IMR-90 (cell line): ENCODE measurements around the gene KRT77. TPM values are rescaled to one million over a fixed set of nuclear protein-coding genes. Genes with fewer than 3 reads are reported as not detected.

Source experiments
- ATAC-seq: fragments of 200-7000 bp; cut with Tn5 transposase; 2 replicates; pipeline ENCODE4 v1.9.1; 2020; ENCODE audit warnings: low read depth, mild to moderate bottlenecking, moderate library complexity
- BruUV-seq: library from RNA; stranded (reverse); fragments of 400-500 nt; replicated peaks from 2 replicates; lab custom pipeline; 2021; lab: Mats Ljungman, UMichigan
- CTCF ChIA-PET: fragments of 300-600 bp; formaldehyde crosslinking; extraction: SDS; loops from one replicate; lab custom pipeline; 2021; ENCODE audit warnings: antibody characterized with exemption; lab: Yijun Ruan, JAX
- POLR2A ChIA-PET: fragments of 300-600 bp; sonication (Branson Sonifier 250); formaldehyde crosslinking; loops from one replicate; lab custom pipeline; 2022; ENCODE audit warnings: antibody characterized with exemption; ENCODE audit not compliant: unreplicated experiment; lab: Charles Lee
- DNase-seq: peaks from one replicate; pipeline ENCODE4 v3.0.0; 2013
- H2AFZ ChIP-seq: replicated peaks from 2 replicates; pipeline ENCODE3; 2013; ENCODE audit warnings: low read length, mild to moderate bottlenecking; ENCODE audit not compliant: poor library complexity
- H2AK5ac ChIP-seq: 2 replicates; pipeline ENCODE4 v1.6.1; 2013; ENCODE audit warnings: low read depth, low read length, inconsistent platforms
- H2AK9ac ChIP-seq: replicated peaks from 2 replicates; pipeline ENCODE3; 2013; ENCODE audit warnings: mild to moderate bottlenecking, low read depth, low read length, moderate library complexity; ENCODE audit not compliant: poor library complexity
- H2BK120ac ChIP-seq: 2 replicates; pipeline ENCODE4 v1.6.1; 2013; ENCODE audit warnings: low read depth, low read length, inconsistent platforms
- H2BK15ac ChIP-seq: 3 replicates; pipeline ENCODE4 v1.6.1; 2013; ENCODE audit warnings: low read depth, low read length, inconsistent platforms
- H2BK20ac ChIP-seq: 2 replicates; pipeline ENCODE4 v1.6.1; 2013; ENCODE audit warnings: low read depth, mild to moderate bottlenecking, inconsistent platforms, low read length, moderate library complexity
- H2BK5ac ChIP-seq: 2 replicates; pipeline ENCODE4 v1.6.1; 2013; ENCODE audit warnings: mild to moderate bottlenecking, low read depth, low read length, inconsistent platforms; ENCODE audit not compliant: poor library complexity, severe bottlenecking
- H3K14ac ChIP-seq: replicated peaks from 2 replicates; pipeline ENCODE4 v1.6.1; 2013; ENCODE audit warnings: low read depth, low read length, inconsistent platforms
- H3K18ac ChIP-seq: 2 replicates; pipeline ENCODE4 v1.6.1; 2013; ENCODE audit warnings: low read depth, low read length, control low read depth
- H3K23ac ChIP-seq: 2 replicates; pipeline ENCODE4 v1.6.1; 2013; ENCODE audit warnings: low read depth, low read length, inconsistent platforms
- H3K27ac ChIP-seq: 2 replicates; pipeline ENCODE4 v1.5.1; 2013; ENCODE audit warnings: mild to moderate bottlenecking, control low read depth, low read length; ENCODE audit not compliant: insufficient read depth
- H3K27me3 ChIP-seq: 2 replicates; pipeline ENCODE4 v1.6.1; 2013; ENCODE audit warnings: low read length; ENCODE audit not compliant: control insufficient read depth, insufficient read depth
- H3K36me3 ChIP-seq: 2 replicates; pipeline ENCODE4 v1.6.1; 2013; ENCODE audit warnings: low read length, mixed read lengths; ENCODE audit not compliant: control insufficient read depth, insufficient read depth
- H3K4ac ChIP-seq: 2 replicates; pipeline ENCODE4 v1.6.1; 2013; ENCODE audit warnings: low read depth, low read length, inconsistent platforms
- H3K4me1 ChIP-seq: 2 replicates; pipeline ENCODE4 v1.6.1; 2013; ENCODE audit warnings: low read length, mixed read lengths; ENCODE audit not compliant: control insufficient read depth, insufficient read depth
- H3K4me2 ChIP-seq: 2 replicates; pipeline ENCODE4 v1.6.1; 2013; ENCODE audit warnings: low read depth, mild to moderate bottlenecking, control low read depth, low read length, moderate library complexity
- H3K4me3 ChIP-seq: 2 replicates; pipeline ENCODE4 v1.5.1; 2013; ENCODE audit warnings: low read depth, mild to moderate bottlenecking, control low read depth, low read length, moderate library complexity; ENCODE audit not compliant: insufficient read depth
- H3K56ac ChIP-seq: 2 replicates; pipeline ENCODE4 v1.6.1; 2013; ENCODE audit warnings: low read length, inconsistent platforms; ENCODE audit not compliant: insufficient read depth; ENCODE audit errors: extremely low read depth
- H3K79me1 ChIP-seq, 2 experiments: 2 replicates each; pipeline ENCODE4 v1.6.1; 2013; ENCODE audit warnings: low read length in 2 of 2, inconsistent platforms in 1 of 2, low read depth in 1 of 2
- H3K9ac ChIP-seq: 2 replicates; pipeline ENCODE4 v1.6.1; 2013; ENCODE audit warnings: low read depth, low read length, control low read depth
- H3K9me1 ChIP-seq: 2 replicates; pipeline ENCODE4 v1.6.1; 2013; ENCODE audit warnings: low read length, inconsistent platforms; ENCODE audit not compliant: insufficient read depth
- H3K9me3 ChIP-seq: 2 replicates; pipeline ENCODE4 v1.6.1; 2013; ENCODE audit warnings: low read length; ENCODE audit not compliant: control insufficient read depth, insufficient read depth
- H4K20me1 ChIP-seq: 2 replicates; pipeline ENCODE4 v1.6.1; 2013; ENCODE audit warnings: low read length, inconsistent platforms; ENCODE audit not compliant: insufficient read depth
- H4K5ac ChIP-seq: 2 replicates; pipeline ENCODE4 v1.6.1; 2013; ENCODE audit warnings: mild to moderate bottlenecking, low read depth, low read length, control low read depth
- H4K8ac ChIP-seq, 2 experiments: 2 replicates each; pipeline ENCODE4 v1.6.1; 2013; ENCODE audit warnings: low read depth in 2 of 2, low read length in 2 of 2, control low read depth in 1 of 2, inconsistent platforms in 1 of 2
- H4K91ac ChIP-seq: 2 replicates; pipeline ENCODE4 v1.6.1; 2013; ENCODE audit warnings: low read depth, low read length, inconsistent platforms; ENCODE audit not compliant: insufficient read depth
- RAD21 ChIP-seq: IDR thresholded peaks from 2 replicates; pipeline ENCODE4 v1.6.1; 2012; ENCODE audit warnings: low read length, improper control_type of control experiment
- RCOR1 ChIP-seq: IDR thresholded peaks from 2 replicates; pipeline ENCODE4 v1.6.1; 2012; ENCODE audit warnings: mild to moderate bottlenecking, low read length, improper control_type of control experiment; ENCODE audit not compliant: insufficient replicate concordance
- WGBS, 2 experiments: methylation state at CpG; one replicate each; pipeline versions ENCODE4 v1.1.5 to v1.1.7; 2013; ENCODE audit warnings: missing lambda C conversion rate in 2 of 2; ENCODE audit not compliant: insufficient read length in 1 of 2; ENCODE audit errors: extremely low coverage in 2 of 2; 5-methylcytosine and 5-hydroxymethylcytosine counted together
- dilution Hi-C: fragments of 300-500 bp; cut with HindIII; formaldehyde crosslinking; loops from one replicate; pipeline ENCODE4 v1.14.3; 2018; ENCODE audit warnings: low sequenced_read_pairs; ENCODE audit not compliant: unreplicated experiment
- in situ Hi-C: fragments of 300-500 bp; cut with MboI; formaldehyde crosslinking; loops from 3 replicates; pipeline ENCODE4 v1.14.3; 2019; ENCODE audit warnings: low sequenced_read_pairs, inconsistent platforms, mixed read lengths
- intact Hi-C: fragments of 100-400 bp; cut with micrococcal nuclease; formaldehyde crosslinking; loops from 2 replicates; pipeline ENCODE4 v1.10.0; 2022
- polyA plus RNA-seq, 3 experiments: library from polyadenylated mRNA; depleted of rRNA; stranded (reverse); fragments of >200 nt; gene quantifications; 2 replicates each; pipeline ENCODE4 v1.2.3, GENCODE V29; 2012; ENCODE audit warnings: low replicate concordance in 1 of 3
- total RNA-seq: library from RNA; depleted of rRNA; stranded (reverse); fragments of >200 nt; gene quantifications from 2 replicates; pipeline ENCODE4 v1.2.3, GENCODE V29; 2012
- TF ChIP-seq, protein P1 (sequence below): conservative IDR thresholded peaks from 2 replicates; pipeline ENCODE4 v1.5.1; 2012; ENCODE audit warnings: mild to moderate bottlenecking, low read depth, low read length, improper control_type of control experiment

The KRT77 gene
- total and polyA plus RNA-seq, 2 of the 4 experiments (the other 2 are of a cell fraction): not detected

DNA sequence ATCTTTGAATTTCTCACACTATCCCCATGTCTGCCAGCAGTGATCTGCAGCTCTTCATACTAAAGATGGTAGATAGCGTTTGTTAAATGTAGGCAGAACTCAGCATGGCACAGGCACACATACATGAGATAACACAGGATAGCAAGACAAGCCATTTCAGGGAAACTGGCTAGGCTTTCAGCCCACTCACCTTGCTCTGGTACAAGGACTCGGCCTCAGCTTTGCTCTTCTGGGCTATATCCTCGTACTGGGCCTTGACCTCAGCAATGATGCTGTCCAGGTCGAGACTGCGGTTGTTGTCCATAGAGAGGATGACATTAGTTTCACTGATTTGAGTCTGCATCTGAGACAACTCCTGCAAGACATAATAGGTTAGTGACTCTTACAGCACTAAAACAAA lies 26.2 kb downstream of the KRT77 start:
- Histone ChIP-seq H4K91ac (no peak overlapping the region), H2AFZ (no peak overlapping the region), H2BK20ac (no peak overlapping the region), H3K56ac (no peak overlapping the region), H2BK5ac (no peak overlapping the region), H3K27ac (no peak overlapping the region), H3K14ac (no peak overlapping the region), H3K4me3 (no peak overlapping the region), H2BK15ac (no peak overlapping the region), H2AK9ac (no peak overlapping the region), H4K5ac (no peak overlapping the region), H3K9me3 (no peaks in the 10 kb centered on the region), H3K9me1 (no peaks in the 10 kb centered on the region), H3K27me3 (peaks cover 28% of the 10 kb centered on the region), H3K4me2 (no peak overlapping the region), H3K4ac (no peak overlapping the region), H3K9ac (no peak overlapping the region), H2BK120ac (no peak overlapping the region), H3K18ac (no peak overlapping the region), H3K36me3 (no peaks in the 10 kb centered on the region), H3K79me1 (no peaks in the 10 kb centered on the region), H3K23ac (no peak overlapping the region), H3K4me1 (no peaks in the 10 kb centered on the region), H4K8ac (no peak overlapping the region), H4K20me1 (no peaks in the 10 kb centered on the region), H2AK5ac (no peak overlapping the region)
- dilution Hi-C loops (no loop called here), intact Hi-C loops (no loop called here), in situ Hi-C loops (no loop called here)
- no peak for ATAC-seq
- no peak for DNase-seq
- no TSS peak for BruUV-seq
- no CpG with 5 or more reads among the region's 5 CpGs for WGBS, 2 experiments
- CTCF ChIA-PET: no interaction called here
- POLR2A ChIA-PET: interaction anchor here (0.6 kb wide), 1 partner anchor 1173 kb away, joined by 3 read pairs; no protein-coding TSS in a partner anchor
- TF ChIP-seq, protein P1, sequence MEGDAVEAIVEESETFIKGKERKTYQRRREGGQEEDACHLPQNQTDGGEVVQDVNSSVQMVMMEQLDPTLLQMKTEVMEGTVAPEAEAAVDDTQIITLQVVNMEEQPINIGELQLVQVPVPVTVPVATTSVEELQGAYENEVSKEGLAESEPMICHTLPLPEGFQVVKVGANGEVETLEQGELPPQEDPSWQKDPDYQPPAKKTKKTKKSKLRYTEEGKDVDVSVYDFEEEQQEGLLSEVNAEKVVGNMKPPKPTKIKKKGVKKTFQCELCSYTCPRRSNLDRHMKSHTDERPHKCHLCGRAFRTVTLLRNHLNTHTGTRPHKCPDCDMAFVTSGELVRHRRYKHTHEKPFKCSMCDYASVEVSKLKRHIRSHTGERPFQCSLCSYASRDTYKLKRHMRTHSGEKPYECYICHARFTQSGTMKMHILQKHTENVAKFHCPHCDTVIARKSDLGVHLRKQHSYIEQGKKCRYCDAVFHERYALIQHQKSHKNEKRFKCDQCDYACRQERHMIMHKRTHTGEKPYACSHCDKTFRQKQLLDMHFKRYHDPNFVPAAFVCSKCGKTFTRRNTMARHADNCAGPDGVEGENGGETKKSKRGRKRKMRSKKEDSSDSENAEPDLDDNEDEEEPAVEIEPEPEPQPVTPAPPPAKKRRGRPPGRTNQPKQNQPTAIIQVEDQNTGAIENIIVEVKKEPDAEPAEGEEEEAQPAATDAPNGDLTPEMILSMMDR: no peak
- TF ChIP-seq RAD21 (no peak), RCOR1 (no peak)
